A549 treated with GW870086 at 1 μM for 4 hours (cell line): ENCODE data around the gene GRP. TPM values are rescaled to one million over a fixed set of nuclear protein-coding genes. Genes with fewer than 3 reads are reported as not detected.

ENCODE experiments used
- total RNA-seq: library from RNA; stranded (reverse); fragments of 200-300 nt; extraction: Qiagen RNA extraction; gene quantifications from 5 replicates; pipeline ENCODE4 v1.2.3, GENCODE V29; 2022; ENCODE audit warnings: low read depth

The GRP gene
- total RNA-seq, result not detected in 5 replicates

GRCh38 chr18:59219672-59220163, at the start of gene GRP:
GRP (plus strand) TSS chr18:59220158; CDS start chr18:59220266, 108 bp downstream.

GRCh38 chr18:59272891-59273758, 53.2 kb downstream of the GRP start, which contains the start of gene RAX:
RAX (minus strand) TSS chr18:59273454; CDS start chr18:59273206, 248 bp downstream.

Other genes with a start within 250 kb of the GRP start
- gene SEC11C, start 80.3 kb upstream of the GRP start, total RNA-seq, result 54.6 to 61.2 TPM (median 60.5 TPM) in 5 replicates
- not detected in 5 replicates for gene RAX, start 53.3 kb downstream of the GRP start, total RNA-seq
- not detected in 5 replicates for gene CPLX4, start 98.5 kb downstream of the GRP start, total RNA-seq
- gene LMAN1, start 139.1 kb downstream of the GRP start, total RNA-seq, result 21.9 to 40.5 TPM (median 32.9 TPM) in 5 replicates